Activated CD4-positive, alpha-beta T cell treated with anti-CD3 and anti-CD28 coated beads for 1 hour (primary cell): ENCODE data around the gene PNPLA1.

ENCODE experiments used
- DNase-seq: peaks from one replicate; pipeline ENCODE4 v3.0.0-alpha.2; 2020

The PNPLA1 gene

DNA sequence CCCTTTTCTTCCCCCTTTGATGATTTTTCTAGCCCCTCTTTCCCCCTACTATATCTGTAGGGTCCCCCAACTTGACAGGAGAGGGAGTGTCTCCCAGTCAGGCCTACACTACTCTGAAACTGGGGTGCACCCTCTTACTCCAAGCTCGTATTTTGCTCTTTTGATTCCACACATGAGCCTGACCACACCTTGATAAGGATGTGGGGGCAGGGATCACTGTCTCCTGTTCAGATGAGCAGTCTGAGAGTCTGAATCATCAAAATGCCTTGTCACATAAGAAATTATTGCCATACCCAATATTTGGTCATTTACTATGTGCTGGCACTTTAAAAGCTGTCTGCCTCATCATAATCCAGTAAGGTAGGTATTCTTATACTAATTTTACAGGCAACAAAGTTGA is 15.9 kb downstream of the PNPLA1 start:
- DNase-seq, result no peak

GRCh38 chr6:36286858-36287257 is 17.0 kb downstream of the PNPLA1 start:
- no peak for DNase-seq

DNA sequence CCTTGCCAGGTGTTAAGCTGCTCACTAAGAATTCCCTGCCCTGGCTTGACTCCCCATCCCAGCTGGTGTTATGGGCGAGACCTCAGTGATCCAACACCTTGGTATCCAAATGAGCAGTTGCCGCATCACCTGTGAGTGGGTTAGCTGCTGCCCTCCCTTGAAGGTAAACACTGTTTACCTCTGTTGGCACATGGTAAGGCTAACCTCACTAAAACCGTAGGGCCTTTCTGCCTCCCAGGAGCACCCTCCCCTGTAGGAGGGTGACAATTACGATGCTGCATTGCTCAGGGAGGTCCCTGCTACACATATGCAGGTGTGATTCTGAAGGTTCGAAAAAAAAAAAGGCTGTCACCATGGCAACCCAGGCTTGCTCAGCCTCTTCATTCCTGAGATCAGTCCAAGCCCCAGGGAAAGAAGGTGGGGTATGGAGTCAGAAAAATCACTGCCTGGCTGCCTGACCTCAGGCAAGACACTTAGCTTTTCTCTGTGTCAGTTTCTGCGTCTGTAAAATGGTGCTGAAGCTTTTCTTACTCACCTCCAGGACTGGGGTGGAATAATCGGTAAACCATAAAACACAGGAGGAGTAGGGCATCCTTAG is 19.5 kb downstream of the PNPLA1 start:
- no peak for DNase-seq

DNA sequence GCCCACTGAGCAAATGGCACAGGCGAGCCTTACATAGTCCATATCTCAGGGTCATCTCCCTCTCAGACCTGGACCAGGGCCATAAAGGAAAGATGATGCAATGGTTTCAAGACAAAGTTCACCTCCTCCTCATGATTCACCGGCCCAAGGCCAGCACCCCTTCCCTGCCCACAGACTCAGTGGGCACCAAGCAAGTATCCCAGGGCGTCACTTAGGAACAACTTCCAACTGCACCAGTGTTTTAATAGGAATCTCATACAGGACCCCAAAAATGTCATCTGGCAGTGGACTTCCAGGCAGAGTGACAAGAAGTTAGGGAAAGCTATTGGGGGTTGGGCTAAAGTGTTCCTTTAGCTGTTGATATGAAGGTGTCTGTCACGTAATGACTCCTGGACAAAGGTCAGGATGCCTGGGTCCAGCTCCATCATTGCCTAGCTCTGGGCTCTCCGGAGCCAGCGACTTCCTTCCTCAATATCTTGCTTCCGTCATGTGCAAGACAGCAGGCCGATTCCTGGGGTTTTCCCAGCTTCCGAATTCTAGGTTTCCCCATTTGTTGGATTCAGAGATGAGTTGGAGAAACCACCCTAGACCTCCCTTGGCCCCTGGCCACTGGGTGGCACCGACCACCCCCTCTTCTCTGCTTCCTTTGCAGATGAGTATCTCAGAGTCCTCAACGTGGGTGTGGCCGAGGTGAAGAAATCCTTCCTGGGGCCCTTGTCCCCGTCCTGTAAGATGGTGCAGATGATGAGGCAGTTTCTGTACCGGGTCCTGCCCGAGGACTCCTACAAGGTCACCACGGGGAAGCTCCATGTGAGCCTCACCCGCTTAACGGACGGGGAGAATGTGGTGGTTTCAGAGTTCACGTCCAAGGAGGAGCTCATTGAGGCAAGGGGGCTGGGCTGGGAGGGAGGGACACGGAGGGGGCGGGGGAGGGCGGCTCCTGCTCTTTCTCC is 21.1 kb downstream of the PNPLA1 start:
- DNase-seq, result no peak

GRCh38 chr6:36292170-36292569 is 22.3 kb downstream of the PNPLA1 start:
- DNase-seq, result no peak

GRCh38 chr6:36296240-36296639 is 26.4 kb downstream of the PNPLA1 start:
- no peak for DNase-seq

- no peak for DNase-seq
Observed at GRCh38 chr6:36297051-36297450, 27.2 kb downstream of the PNPLA1 start.

DNA sequence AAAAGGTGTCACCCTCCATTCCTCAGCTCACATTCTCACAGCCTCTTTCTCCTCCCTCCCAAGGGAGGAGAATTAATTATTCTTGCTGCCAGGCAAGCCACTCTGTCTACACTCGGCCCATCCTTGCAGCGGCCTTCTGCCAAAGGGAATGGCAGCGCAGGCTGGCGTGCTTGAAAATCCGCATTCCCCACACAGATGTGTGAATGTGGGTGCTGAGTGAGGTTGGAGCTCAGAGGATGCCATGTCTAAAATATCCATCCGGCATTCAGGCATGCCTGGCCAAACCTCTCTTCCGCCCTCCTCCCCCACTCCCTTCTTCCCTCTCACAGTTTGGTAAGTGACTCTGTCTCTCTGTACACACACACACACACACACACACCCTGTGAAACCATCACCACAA is 27.7 kb downstream of the PNPLA1 start:
- DNase-seq, result no peak

DNA sequence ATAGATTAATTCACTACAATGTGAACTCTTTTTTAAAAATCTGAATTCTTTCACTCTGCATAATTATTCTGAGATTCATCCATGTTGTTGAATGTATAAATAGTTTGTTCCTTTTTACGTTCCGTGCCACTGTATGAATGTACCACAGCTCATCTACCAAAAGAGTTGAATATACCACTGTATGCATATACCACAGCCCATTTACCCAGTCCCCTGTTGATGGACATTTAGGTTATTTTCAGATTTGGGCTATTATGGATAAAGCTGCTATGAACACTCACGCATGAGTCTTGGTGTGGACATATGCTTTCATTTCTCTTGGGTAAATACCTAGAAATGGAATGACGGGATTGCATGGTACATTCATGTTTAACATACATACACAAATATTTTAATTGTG is 28.2 kb downstream of the PNPLA1 start:
- DNase-seq, result no peak

DNA sequence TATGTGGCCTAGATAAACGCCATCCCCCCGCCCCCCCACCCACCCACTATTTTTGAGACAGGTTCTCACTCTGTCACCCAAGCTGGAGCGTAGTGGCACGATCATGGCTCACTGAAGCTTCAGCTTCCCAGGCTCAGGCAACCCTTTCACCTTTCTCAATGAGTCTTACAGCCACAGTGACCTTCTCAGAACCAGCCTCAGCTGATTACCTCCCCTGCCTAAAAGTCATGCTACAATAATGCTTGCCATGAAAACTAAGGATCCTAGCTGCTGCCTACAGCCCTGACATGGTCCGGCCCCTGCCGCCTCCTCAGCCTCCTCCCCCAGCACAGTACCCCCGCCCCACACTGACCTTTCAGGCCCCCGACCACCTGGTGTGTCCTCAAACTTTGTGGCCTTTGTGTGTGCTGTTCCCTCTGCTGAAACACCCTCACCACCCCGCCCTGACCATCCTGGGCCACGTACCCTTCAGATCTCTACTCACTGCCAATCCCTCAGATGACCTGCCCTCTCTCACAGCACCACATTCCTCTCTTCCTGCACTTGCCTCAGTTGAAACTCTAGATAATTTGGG is 31.3 kb downstream of the PNPLA1 start:
- no peak for DNase-seq

DNA sequence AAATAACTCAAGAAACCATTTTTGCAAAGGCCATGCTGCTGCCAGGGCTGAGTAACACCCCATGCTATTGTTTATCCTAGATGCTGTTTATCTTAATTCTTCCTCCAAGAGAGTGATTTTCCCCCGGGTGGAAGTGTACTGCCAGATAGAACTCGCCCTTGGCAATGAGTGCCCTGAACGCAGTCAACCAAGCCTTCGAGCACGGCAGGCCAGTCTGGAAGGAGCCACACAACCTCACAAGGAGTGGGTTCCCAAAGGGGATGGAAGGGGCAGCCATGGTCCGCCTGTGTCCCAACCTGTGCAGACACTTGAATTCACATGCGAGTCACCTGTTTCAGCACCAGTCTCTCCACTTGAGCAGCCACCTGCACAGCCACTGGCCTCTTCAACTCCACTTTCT is 31.9 kb downstream of the PNPLA1 start:
- DNase-seq, result no peak

- DNase-seq, result peak; percentile 83
Observed at GRCh38 chr6:36302227-36302976, 32.5 kb downstream of the PNPLA1 start.

DNA sequence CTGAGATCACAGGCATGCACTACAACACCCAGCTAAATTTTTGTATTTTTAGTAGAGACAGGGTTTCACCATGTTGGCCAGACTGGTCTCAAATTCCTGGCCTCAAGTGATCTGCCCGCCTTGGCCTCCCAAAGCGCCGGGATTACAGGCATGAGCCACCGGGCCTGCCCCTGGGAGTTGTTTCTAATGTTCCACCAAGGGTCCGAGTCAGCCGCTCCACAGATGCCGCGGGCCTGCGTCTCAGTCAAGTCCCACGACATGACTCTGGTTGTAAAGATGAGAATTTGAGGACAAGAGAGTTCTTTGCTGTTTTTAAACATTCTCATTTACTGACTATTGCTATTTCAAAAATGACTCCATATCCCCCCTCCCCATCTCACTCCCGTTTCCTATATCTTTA is 36.0 kb downstream of the PNPLA1 start:
- no peak for DNase-seq

DNA sequence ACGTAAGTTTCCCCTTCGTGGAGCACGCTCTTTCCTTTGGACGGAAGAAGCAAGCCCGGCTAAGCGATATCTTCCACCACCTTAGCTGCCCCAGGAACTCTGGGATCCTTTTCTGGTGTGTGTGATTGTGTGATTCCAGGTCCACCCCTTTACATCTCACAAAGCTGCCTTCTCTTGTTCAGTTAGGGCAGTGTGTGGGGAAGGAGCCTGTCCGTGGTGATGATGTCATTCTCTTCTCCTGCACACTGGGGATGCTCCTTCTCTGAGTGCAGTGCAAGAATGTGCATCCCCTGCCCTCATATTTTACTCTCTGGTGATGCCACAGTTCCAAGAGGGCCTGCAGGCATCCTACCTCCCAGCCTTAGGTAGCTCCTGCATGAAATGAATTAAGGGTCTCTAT is 36.5 kb downstream of the PNPLA1 start:
- no peak for DNase-seq

DNA sequence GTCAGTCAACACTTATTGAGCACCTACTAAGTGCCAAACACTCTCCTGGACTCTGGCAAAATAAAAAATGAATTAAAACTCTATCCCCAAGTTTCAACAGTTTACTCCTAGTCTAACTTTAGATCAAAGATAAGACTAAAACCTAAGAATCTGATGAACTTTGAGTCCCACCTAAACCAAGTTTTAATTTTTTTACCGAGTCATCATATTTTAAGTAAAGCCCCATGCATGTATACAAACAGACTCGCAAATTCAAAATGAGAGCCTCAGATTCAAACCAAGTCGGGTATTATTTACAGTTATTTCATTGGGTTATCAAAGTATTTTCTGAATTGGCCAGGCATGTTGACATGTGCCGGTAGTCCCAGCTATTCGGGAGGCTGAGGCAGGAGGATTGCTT is 38.7 kb downstream of the PNPLA1 start:
- DNase-seq, result no peak

DNA sequence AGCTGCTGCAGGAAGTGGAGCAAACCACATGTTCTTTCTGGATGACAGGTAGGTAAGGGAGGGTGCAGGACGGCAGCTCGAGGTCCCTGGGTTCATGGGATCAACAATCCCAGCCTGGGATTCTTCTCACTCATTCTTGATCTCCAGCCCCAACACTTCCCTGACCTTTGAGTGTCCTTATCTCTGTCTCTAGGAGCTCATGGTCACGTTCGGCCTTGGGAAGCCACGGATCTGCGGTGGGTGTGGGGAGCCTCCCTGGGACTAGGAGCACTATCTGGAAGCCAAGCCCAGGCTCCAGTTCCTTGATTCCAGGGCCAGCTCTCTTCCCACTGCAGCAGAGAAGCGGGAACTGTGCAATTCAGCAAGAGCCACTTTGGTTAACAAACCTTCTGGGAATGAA is 39.3 kb downstream of the PNPLA1 start:
- no peak for DNase-seq

DNA sequence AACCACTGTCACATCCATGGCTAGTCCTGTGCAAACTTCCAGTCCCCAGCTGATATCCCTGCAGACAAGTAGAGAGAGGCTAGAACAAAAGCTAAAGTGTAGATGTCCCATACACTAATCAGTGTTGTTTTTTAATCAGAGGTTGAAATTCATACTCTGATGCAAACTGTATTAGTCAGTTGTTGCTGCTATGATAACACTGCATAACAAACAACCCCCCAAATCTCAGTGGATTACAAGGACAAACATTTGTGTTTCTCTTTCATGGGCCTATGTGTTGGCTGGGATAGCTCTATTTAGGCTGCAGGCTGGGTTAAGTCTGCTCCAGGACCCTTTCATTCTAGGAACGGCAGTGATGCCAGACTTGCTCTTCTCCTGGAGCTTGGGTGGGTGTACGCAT is 40.0 kb downstream of the PNPLA1 start:
- DNase-seq, result no peak

GRCh38 chr6:36312854-36313648 is 43.2 kb downstream of the PNPLA1 start:
- no peak for DNase-seq

- DNase-seq, result no peak
Observed at GRCh38 chr6:36313649-36313936, 43.7 kb downstream of the PNPLA1 start.

DNA sequence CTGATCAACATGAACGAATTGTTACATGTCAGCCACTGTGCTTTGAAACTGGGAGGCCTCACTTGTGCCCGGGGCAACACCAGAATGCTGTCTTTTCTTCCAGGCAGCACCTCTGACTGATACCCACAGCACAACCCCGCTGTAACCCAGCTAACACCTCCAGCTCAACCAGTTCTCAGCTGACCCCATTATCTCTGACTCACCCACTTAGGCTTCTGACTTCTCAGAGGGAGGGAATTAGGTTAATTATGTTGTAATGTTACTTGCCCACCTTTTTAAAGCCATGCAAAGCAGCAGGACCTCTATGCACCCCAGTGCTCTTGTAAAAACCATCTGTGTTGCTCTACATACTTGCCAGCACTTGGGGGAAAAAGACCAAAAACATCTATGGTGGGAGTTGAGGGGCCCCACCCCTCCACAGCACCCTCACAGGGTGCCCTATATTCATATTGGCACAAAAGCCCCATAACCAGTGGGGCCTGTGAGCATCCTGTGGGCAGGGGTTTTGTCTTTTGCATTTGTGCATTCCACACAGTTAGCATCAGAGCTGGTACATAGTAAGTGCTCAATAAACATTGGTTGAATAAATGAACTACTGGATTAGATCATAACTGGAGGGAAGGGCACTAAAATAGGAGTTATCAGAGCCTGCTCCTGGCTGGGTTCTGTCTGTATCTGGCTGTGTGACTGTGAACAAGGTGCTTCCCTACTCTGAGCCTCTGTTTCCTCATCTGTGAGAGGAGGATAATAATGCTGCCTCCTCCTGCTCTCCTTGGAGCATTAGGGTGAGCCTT is 44.6 kb downstream of the PNPLA1 start:
- DNase-seq, result no peak

GRCh38 chr6:36315921-36316320 is 46.1 kb downstream of the PNPLA1 start:
- DNase-seq, result no peak

- DNase-seq, result no peak
Observed at GRCh38 chr6:36317623-36318022, 47.8 kb downstream of the PNPLA1 start.
